ENCODE results near the gene SLAMF1. TPM values are rescaled to one million over a fixed set of nuclear protein-coding genes. Genes with fewer than 3 reads are reported as not detected.
A peak's percentile ranks its signal among the peaks of the same experiment; 100 is the strongest.

SLAMF1 gene
- total RNA-seq, 5 donors from 2014 or later (not counting 1 experiment from before 2014, with no cell fraction given), result 19.4 to 38.7 (median 30.7) TPM

- WGBS (ENCODE audit: insufficient coverage), result no CpG with 5 or more reads among the region's 4 CpGs
- Mint-ChIP-seq H3K36me3 (peaks cover 3% of the 10 kb centered on the region), H3K4me3 (no peak overlapping the region), H3K9me3 (no peaks in the 10 kb centered on the region), H3K27ac (no peak overlapping the region), H3K27me3 (no peaks in the 10 kb centered on the region), H3K4me1 (peaks cover 65 to 73% (median 66%) of the 10 kb centered on the region in 3 donors)
- no peaks in the 10 kb centered on the region for H3K36me3 ChIP-seq (ENCODE audit: control insufficient read depth in 2 of 2, extremely low read depth in 1 of 2, insufficient read depth in 1 of 2, low read length in 1 of 2)
- POLR2A ChIA-PET, result no interaction called here
- ATAC-seq (replicated peaks in 1 of 4) (no peak), DNase-seq (no peak)
- H3K27ac ChIP-seq (ENCODE audit: low read length), result no peak overlapping the region
- CTCF ChIA-PET, result interaction anchor here in 1 of 2 donors (0.9 kb wide), 1 partner anchor 14 kb away, joined by 3 read pairs; no protein-coding TSS in a partner anchor
- no peak overlapping the region for H3K4me3 ChIP-seq (ENCODE audit: control insufficient read depth in 1 of 2, extremely low read depth in 1 of 2, low read length in 1 of 2)
- no peaks in the 10 kb centered on the region for H3K9me3 ChIP-seq
- peaks cover 27 to 47% of the 10 kb centered on the region in 2 experiments for H3K4me1 ChIP-seq (ENCODE audit: control insufficient read depth in 1 of 2, extremely low read depth in 1 of 2, insufficient read depth in 2 of 2, low read length in 2 of 2)
- H3K27me3 ChIP-seq (replicated peaks in 1 of 2; ENCODE audit: control insufficient read depth in 2 of 2, extremely low read depth in 1 of 2, insufficient read depth in 2 of 2, low read length in 1 of 2), result no peaks in the 10 kb centered on the region
These were observed 12.7 kb upstream of the SLAMF1 start for GRCh38 chr1:160659566-160659965.

- H3K36me3 ChIP-seq (ENCODE audit: control insufficient read depth in 2 of 2, extremely low read depth in 1 of 2, insufficient read depth in 1 of 2, low read length in 1 of 2), result no peaks in the 10 kb centered on the region
- H3K27ac ChIP-seq (ENCODE audit: low read length), result no peak overlapping the region
- CTCF ChIA-PET, result no interaction called here
- H3K27me3 ChIP-seq (replicated peaks in 1 of 2; ENCODE audit: control insufficient read depth in 2 of 2, extremely low read depth in 1 of 2, insufficient read depth in 2 of 2, low read length in 1 of 2), result no peaks in the 10 kb centered on the region
- H3K27me3 Mint-ChIP-seq, result no peaks in the 10 kb centered on the region
- H3K4me3 ChIP-seq (ENCODE audit: control insufficient read depth in 1 of 2, extremely low read depth in 1 of 2, low read length in 1 of 2), result no peak overlapping the region
- POLR2A ChIA-PET, result no interaction called here
- no peak for DNase-seq
- peak overlapping the region in 1 of 3 donors; percentile 31 for H3K4me3 Mint-ChIP-seq
- peaks cover 64 to 72% (median 66%) of the 10 kb centered on the region in 3 donors for H3K4me1 Mint-ChIP-seq
- 100% methylated on average over 1 of the region's 2 CpGs for WGBS (ENCODE audit: insufficient coverage)
- H3K4me1 ChIP-seq (ENCODE audit: control insufficient read depth in 1 of 2, extremely low read depth in 1 of 2, insufficient read depth in 2 of 2, low read length in 2 of 2), result peaks cover 25 to 39% of the 10 kb centered on the region in 2 experiments
- peak overlapping the region; percentile 65 to 68 for H3K27ac Mint-ChIP-seq
- H3K9me3 ChIP-seq, result no peaks in the 10 kb centered on the region
- H3K36me3 Mint-ChIP-seq, result peaks cover 3% of the 10 kb centered on the region
- no peak for ATAC-seq (replicated peaks in 1 of 4)
- H3K9me3 Mint-ChIP-seq, result no peaks in the 10 kb centered on the region
These were observed 12.0 kb upstream of the SLAMF1 start for GRCh38 chr1:160658814-160659193.

GRCh38 chr1:160658162-160658813, 11.4 kb upstream of the SLAMF1 start:
- peaks cover 64 to 72% (median 67%) of the 10 kb centered on the region in 3 donors for H3K4me1 Mint-ChIP-seq
- Histone ChIP-seq H3K36me3 (ENCODE audit: control insufficient read depth in 2 of 2, extremely low read depth in 1 of 2, insufficient read depth in 1 of 2, low read length in 1 of 2) (no peaks in the 10 kb centered on the region), H3K9me3 (no peaks in the 10 kb centered on the region), H3K27me3 (replicated peaks in 1 of 2; ENCODE audit: control insufficient read depth in 2 of 2, extremely low read depth in 1 of 2, insufficient read depth in 2 of 2, low read length in 1 of 2) (no peaks in the 10 kb centered on the region), H3K4me1 (ENCODE audit: control insufficient read depth in 1 of 2, extremely low read depth in 1 of 2, insufficient read depth in 2 of 2, low read length in 2 of 2) (peaks cover 24 to 37% of the 10 kb centered on the region in 2 experiments), H3K27ac (ENCODE audit: low read length) (no peak overlapping the region), H3K4me3 (ENCODE audit: control insufficient read depth in 1 of 2, extremely low read depth in 1 of 2, low read length in 1 of 2) (no peak overlapping the region)
- no peaks in the 10 kb centered on the region for H3K9me3 Mint-ChIP-seq
- ChIA-PET CTCF (no interaction called here), POLR2A (interaction anchor here (0.6 to 0.7 kb wide), 2 partner anchors 28 to 85 kb away, joined by 3 read pairs; no protein-coding TSS in a partner anchor)
- H3K4me3 Mint-ChIP-seq, result peak overlapping the region in 1 of 3 donors; percentile 31
- 98% methylated on average over 6 of the region's 8 CpGs for WGBS (ENCODE audit: insufficient coverage)
- no peak for DNase-seq
- ATAC-seq (replicated peaks in 1 of 4), result no peak
- H3K36me3 Mint-ChIP-seq, result peaks cover 3% of the 10 kb centered on the region
- peak overlapping the region; percentile 65 to 77 for H3K27ac Mint-ChIP-seq
- no peaks in the 10 kb centered on the region for H3K27me3 Mint-ChIP-seq

- H3K4me3 Mint-ChIP-seq, result no peak overlapping the region
- peak in 2 of 4 experiments; percentile 19 to 49 for ATAC-seq (replicated peaks in 1 of 4)
- Histone ChIP-seq H3K27me3 (replicated peaks in 1 of 2; ENCODE audit: control insufficient read depth in 2 of 2, extremely low read depth in 1 of 2, insufficient read depth in 2 of 2, low read length in 1 of 2) (no peaks in the 10 kb centered on the region), H3K36me3 (ENCODE audit: control insufficient read depth in 2 of 2, extremely low read depth in 1 of 2, insufficient read depth in 1 of 2, low read length in 1 of 2) (no peaks in the 10 kb centered on the region), H3K4me1 (ENCODE audit: control insufficient read depth in 1 of 2, extremely low read depth in 1 of 2, insufficient read depth in 2 of 2, low read length in 2 of 2) (peaks cover 27 to 37% of the 10 kb centered on the region in 2 experiments), H3K27ac (ENCODE audit: low read length) (no peak overlapping the region), H3K9me3 (no peaks in the 10 kb centered on the region), H3K4me3 (ENCODE audit: control insufficient read depth in 1 of 2, extremely low read depth in 1 of 2, low read length in 1 of 2) (no peak overlapping the region)
- WGBS (ENCODE audit: insufficient coverage), result 67% methylated on average over 1 of the region's 5 CpGs
- H3K27me3 Mint-ChIP-seq, result no peaks in the 10 kb centered on the region
- H3K36me3 Mint-ChIP-seq, result peaks cover 3% of the 10 kb centered on the region
- H3K9me3 Mint-ChIP-seq, result no peaks in the 10 kb centered on the region
- ChIA-PET CTCF (no interaction called here), POLR2A (no interaction called here)
- H3K4me1 Mint-ChIP-seq, result peaks cover 64 to 72% (median 67%) of the 10 kb centered on the region in 3 donors
- peak overlapping the region; percentile 65 to 77 for H3K27ac Mint-ChIP-seq
- DNase-seq, result no peak
These were observed 10.5 kb upstream of the SLAMF1 start for GRCh38 chr1:160657250-160657781.

- H3K4me1 Mint-ChIP-seq, result peaks cover 64 to 72% (median 67%) of the 10 kb centered on the region in 3 donors
- no peak for ATAC-seq (replicated peaks in 1 of 4)
- no peak overlapping the region for H3K27ac ChIP-seq (ENCODE audit: low read length)
- ChIA-PET POLR2A (no interaction called here), CTCF (no interaction called here)
- peak overlapping the region; percentile 65 to 77 for H3K27ac Mint-ChIP-seq
- H3K4me3 ChIP-seq (ENCODE audit: control insufficient read depth in 1 of 2, extremely low read depth in 1 of 2, low read length in 1 of 2), result no peak overlapping the region
- no peaks in the 10 kb centered on the region for H3K27me3 ChIP-seq (replicated peaks in 1 of 2; ENCODE audit: control insufficient read depth in 2 of 2, extremely low read depth in 1 of 2, insufficient read depth in 2 of 2, low read length in 1 of 2)
- whole genome bisulfite sequencing (ENCODE audit: insufficient coverage), result no CpG with 5 or more reads among the region's 3 CpGs
- no peak for DNase-seq
- H3K27me3 Mint-ChIP-seq, result no peaks in the 10 kb centered on the region
- no peak overlapping the region for H3K4me3 Mint-ChIP-seq
- H3K9me3 Mint-ChIP-seq, result no peaks in the 10 kb centered on the region
- H3K36me3 Mint-ChIP-seq, result peaks cover 3% of the 10 kb centered on the region
- H3K4me1 ChIP-seq (ENCODE audit: control insufficient read depth in 1 of 2, extremely low read depth in 1 of 2, insufficient read depth in 2 of 2, low read length in 2 of 2), result peaks cover 31 to 38% of the 10 kb centered on the region in 2 experiments
- no peaks in the 10 kb centered on the region for H3K9me3 ChIP-seq
- H3K36me3 ChIP-seq (ENCODE audit: control insufficient read depth in 2 of 2, extremely low read depth in 1 of 2, insufficient read depth in 1 of 2, low read length in 1 of 2), result no peaks in the 10 kb centered on the region
These were observed 9.9 kb upstream of the SLAMF1 start for GRCh38 chr1:160656737-160657136.

- H3K4me3 ChIP-seq (ENCODE audit: control insufficient read depth in 1 of 2, extremely low read depth in 1 of 2, low read length in 1 of 2), result no peak overlapping the region
- Mint-ChIP-seq H3K36me3 (no peaks in the 10 kb centered on the region), H3K4me1 (peaks cover 66 to 83% (median 79%) of the 10 kb centered on the region in 3 donors), H3K4me3 (peak overlapping the region in 1 of 3 donors; percentile 24), H3K9me3 (no peaks in the 10 kb centered on the region), H3K27me3 (no peaks in the 10 kb centered on the region), H3K27ac (peak overlapping the region; percentile 86 to 92)
- DNase-seq (no peak), ATAC-seq (replicated peaks in 1 of 4) (no peak)
- WGBS (ENCODE audit: insufficient coverage), result 83% methylated on average over 1 of the region's 2 CpGs
- H3K27ac ChIP-seq (ENCODE audit: low read length), result no peak overlapping the region
- H3K36me3 ChIP-seq (ENCODE audit: control insufficient read depth in 2 of 2, extremely low read depth in 1 of 2, insufficient read depth in 1 of 2, low read length in 1 of 2), result no peaks in the 10 kb centered on the region
- CTCF ChIA-PET, result interaction anchor here in 1 of 2 donors (1.4 kb wide), 1 partner anchor 14 kb away, joined by 3 read pairs; no protein-coding TSS in a partner anchor
- no peaks in the 10 kb centered on the region for H3K27me3 ChIP-seq (replicated peaks in 1 of 2; ENCODE audit: control insufficient read depth in 2 of 2, extremely low read depth in 1 of 2, insufficient read depth in 2 of 2, low read length in 1 of 2)
- no peaks in the 10 kb centered on the region for H3K9me3 ChIP-seq
- peaks cover 33 to 46% of the 10 kb centered on the region in 2 experiments for H3K4me1 ChIP-seq (ENCODE audit: control insufficient read depth in 1 of 2, extremely low read depth in 1 of 2, insufficient read depth in 2 of 2, low read length in 2 of 2)
- POLR2A ChIA-PET, result interaction anchor here in 1 of 2 donors (0.5 kb wide), 1 partner anchor 362 kb away, joined by 3 read pairs; no protein-coding TSS in a partner anchor
These were observed 6.8 kb upstream of the SLAMF1 start for GRCh38 chr1:160653620-160654016.
